ENCODE results near the gene NFIB. TPM values are rescaled to one million over a fixed set of nuclear protein-coding genes. Genes with fewer than 3 reads are reported as not detected.

The NFIB gene
- total and polyA plus RNA-seq, 2 of the 4 experiments (the other 2 are of a cell fraction) = 1.4 to 2.0 TPM

- H2BK15ac ChIP-seq (ENCODE audit: low read depth, low read length) = no peak overlapping the region
- no TSS peak for BruUV-seq (replicated peaks)
- no peaks in the 10 kb centered on the region for H3K36me3 ChIP-seq (ENCODE audit: control insufficient read depth, insufficient read depth, low read length)
- H4K5ac ChIP-seq (ENCODE audit: low read depth, low read length) = no peak overlapping the region
- H3K14ac ChIP-seq (replicated peaks; ENCODE audit: low read depth, low read length) = no peak overlapping the region
- no peak overlapping the region for H2BK5ac ChIP-seq (ENCODE audit: low read depth, low read length, poor library complexity, severe bottlenecking)
- no peak overlapping the region for H3K4me3 ChIP-seq (ENCODE audit: insufficient read depth, low read depth, low read length)
- H3K9me3 ChIP-seq (ENCODE audit: control insufficient read depth, insufficient read depth, low read length) = no peaks in the 10 kb centered on the region
- 0% methylated on average over 1 of the region's 14 CpGs; no CpG with 5 or more reads in 1 of the 2 experiments for WGBS, 2 experiments (ENCODE audit: extremely low coverage in 2 of 2, insufficient read length in 1 of 2)
- CTCF ChIA-PET = no interaction called here
- H2AFZ ChIP-seq (replicated peaks; ENCODE audit: low read length, poor library complexity) = no peak overlapping the region
- ATAC-seq (ENCODE audit: low read depth) (peak; percentile 9; the same call in 1 of the 2 replicates), DNase-seq (peak; percentile 95)
- no peak overlapping the region for H3K4ac ChIP-seq (ENCODE audit: low read depth, low read length)
- no peaks in the 10 kb centered on the region for H3K79me1 ChIP-seq (ENCODE audit: low read depth in 1 of 2, low read length in 2 of 2)
- POLR2A ChIA-PET (ENCODE audit: unreplicated experiment) = no interaction called here
- intact Hi-C loops (cut with micrococcal nuclease) = loop anchor here (2.0 to 5.0 kb wide), 5 partner anchors 108 to 963 kb away; no protein-coding TSS in a partner anchor
- peaks cover 4% of the 10 kb centered on the region for H3K4me1 ChIP-seq (ENCODE audit: control insufficient read depth, insufficient read depth, low read length)
- dilution Hi-C loops (cut with HindIII; ENCODE audit: low sequenced_read_pairs, unreplicated experiment) = no loop called here
- no peak overlapping the region for H2AK9ac ChIP-seq (replicated peaks; ENCODE audit: low read depth, low read length, poor library complexity)
- H2BK20ac ChIP-seq (ENCODE audit: low read depth, low read length) = no peak overlapping the region
- peak; percentile 87 for TF ChIP-seq CEBPB (IDR thresholded peaks at IDR 0.05; ENCODE audit: low read depth, low read length)
- TF ChIP-seq RFX5 (IDR thresholded peaks at IDR 0.05; ENCODE audit: low read depth, low read length) = no peak
- no peak for TF ChIP-seq CHD1 (IDR thresholded peaks at IDR 0.05; ENCODE audit: low read depth, low read length)
- TF ChIP-seq, protein P1, sequence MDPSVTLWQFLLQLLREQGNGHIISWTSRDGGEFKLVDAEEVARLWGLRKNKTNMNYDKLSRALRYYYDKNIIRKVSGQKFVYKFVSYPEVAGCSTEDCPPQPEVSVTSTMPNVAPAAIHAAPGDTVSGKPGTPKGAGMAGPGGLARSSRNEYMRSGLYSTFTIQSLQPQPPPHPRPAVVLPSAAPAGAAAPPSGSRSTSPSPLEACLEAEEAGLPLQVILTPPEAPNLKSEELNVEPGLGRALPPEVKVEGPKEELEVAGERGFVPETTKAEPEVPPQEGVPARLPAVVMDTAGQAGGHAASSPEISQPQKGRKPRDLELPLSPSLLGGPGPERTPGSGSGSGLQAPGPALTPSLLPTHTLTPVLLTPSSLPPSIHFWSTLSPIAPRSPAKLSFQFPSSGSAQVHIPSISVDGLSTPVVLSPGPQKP (IDR thresholded peaks at IDR 0.05; ENCODE audit: borderline replicate concordance, low read depth, low read length) = no peak
- no peak for TF ChIP-seq CTCF (conservative IDR thresholded peaks at IDR 0.05; ENCODE audit: low read depth, low read length)
- TF ChIP-seq SMC3 (IDR thresholded peaks at IDR 0.05; ENCODE audit: low read depth, low read length) = no peak
- 0 out of 2 replicates have a peak, but pooled peaks have one; percentile 3 for TF ChIP-seq FOS (IDR thresholded peaks at IDR 0.05; ENCODE audit: low read depth, low read length)
- no peak overlapping the region for H4K8ac ChIP-seq (ENCODE audit: low read depth in 2 of 2, low read length in 2 of 2)
- H4K20me1 ChIP-seq (ENCODE audit: insufficient read depth, low read length) = 0 out of 2 replicates have a peak, but pooled peaks cover 5% of the 10 kb centered on the region
- peak overlapping the region; percentile 29; the same call in 1 of the 2 replicates for H3K4me2 ChIP-seq (ENCODE audit: low read depth, low read length)
- H4K91ac ChIP-seq (ENCODE audit: insufficient read depth, low read depth, low read length) = no peak overlapping the region
- H3K27ac ChIP-seq (ENCODE audit: insufficient read depth, low read length) = no peak overlapping the region
- H3K56ac ChIP-seq (ENCODE audit: extremely low read depth, insufficient read depth, low read length) = no peak overlapping the region
- H3K18ac ChIP-seq (ENCODE audit: low read depth, low read length) = peak overlapping the region; percentile 52; the same call in 1 of the 2 replicates
- H3K9me1 ChIP-seq (ENCODE audit: insufficient read depth, low read length) = no peaks in the 10 kb centered on the region
- peaks cover 50% of the 10 kb centered on the region for H3K27me3 ChIP-seq (ENCODE audit: control insufficient read depth, insufficient read depth, low read length)
- H2BK120ac ChIP-seq (ENCODE audit: low read depth, low read length) = no peak overlapping the region
- H3K9ac ChIP-seq (ENCODE audit: low read depth, low read length) = no peak overlapping the region
- H2AK5ac ChIP-seq (ENCODE audit: low read depth, low read length) = no peak overlapping the region
- in situ Hi-C loops (cut with MboI; ENCODE audit: low sequenced_read_pairs) = no loop called here
- no peak overlapping the region for H3K23ac ChIP-seq (ENCODE audit: low read depth, low read length)
These were observed 6.6 kb upstream of the NFIB start for GRCh38 chr9:14320271-14321181.
